GM18951 (cell line): Measurements from ENCODE around the gene FBXO47.
"Not testable (repeated sequence)": the region's sequence is repeated elsewhere in the genome, so short reads cannot be mapped to it uniquely, and the experiment has no call there.

ENCODE experiments used
- POLR2A ChIP-seq: IDR thresholded peaks from 4 replicates; pipeline ENCODE4 v1.6.1; 2011; ENCODE audit warnings: mild to moderate bottlenecking; ENCODE audit not compliant: insufficient read length, insufficient read depth; ENCODE audit errors: extremely low read depth
- in situ Hi-C: fragments of 300-500 bp; cut with MboI; formaldehyde crosslinking; loops from one replicate; pipeline ENCODE4 v1.12.0; 2022; ENCODE audit warnings: low sequenced_read_pairs, mixed read lengths, inconsistent platforms; ENCODE audit not compliant: unreplicated experiment

The FBXO47 gene

GRCh38 chr17:38922538-38923297, 44.5 kb downstream of the FBXO47 start:
- in situ Hi-C loops, result no loop called here

GRCh38 chr17:38921756-38922411, 45.3 kb downstream of the FBXO47 start:
- TF ChIP-seq POLR2A, result no peak
- in situ Hi-C loops, result no loop called here

More at GRCh38 chr17:38922538-38923297, 44.5 kb downstream of the FBXO47 start:
- no peak for TF ChIP-seq POLR2A

- in situ Hi-C loops, result no loop called here
- TF ChIP-seq POLR2A, result no peak
These were observed 46.6 kb downstream of the FBXO47 start for GRCh38 chr17:38920374-38921291.

GRCh38 chr17:38919316-38920078, 47.7 kb downstream of the FBXO47 start:
- TF ChIP-seq POLR2A, result no peak
- in situ Hi-C loops, result no loop called here

GRCh38 chr17:38918916-38919315, 48.3 kb downstream of the FBXO47 start:
- TF ChIP-seq POLR2A, result no peak
- in situ Hi-C loops, result no loop called here

GRCh38 chr17:38918129-38918913, 48.9 kb downstream of the FBXO47 start:
- no peak for TF ChIP-seq POLR2A
- in situ Hi-C loops, result no loop called here

GRCh38 chr17:38917259-38917658, 49.9 kb downstream of the FBXO47 start:
- in situ Hi-C loops, result no loop called here
- no peak for TF ChIP-seq POLR2A

- in situ Hi-C loops, result no loop called here
- no peak for TF ChIP-seq POLR2A
These were observed 50.4 kb downstream of the FBXO47 start for GRCh38 chr17:38916771-38917170.

- in situ Hi-C loops, result no loop called here
- TF ChIP-seq POLR2A, result no peak
These were observed 51.6 kb downstream of the FBXO47 start for GRCh38 chr17:38915639-38915995.

GRCh38 chr17:38914741-38915638, 52.2 kb downstream of the FBXO47 start:
- TF ChIP-seq POLR2A, result no peak
- in situ Hi-C loops, result no loop called here

GRCh38 chr17:38912221-38912813, 54.9 kb downstream of the FBXO47 start:
- TF ChIP-seq POLR2A, result no peak
- in situ Hi-C loops, result no loop called here

GRCh38 chr17:38911731-38912081, 55.5 kb downstream of the FBXO47 start:
- in situ Hi-C loops, result not testable (repeated sequence)
